ENCODE measurements around the gene SUGT1.

The SUGT1 gene

DNA sequence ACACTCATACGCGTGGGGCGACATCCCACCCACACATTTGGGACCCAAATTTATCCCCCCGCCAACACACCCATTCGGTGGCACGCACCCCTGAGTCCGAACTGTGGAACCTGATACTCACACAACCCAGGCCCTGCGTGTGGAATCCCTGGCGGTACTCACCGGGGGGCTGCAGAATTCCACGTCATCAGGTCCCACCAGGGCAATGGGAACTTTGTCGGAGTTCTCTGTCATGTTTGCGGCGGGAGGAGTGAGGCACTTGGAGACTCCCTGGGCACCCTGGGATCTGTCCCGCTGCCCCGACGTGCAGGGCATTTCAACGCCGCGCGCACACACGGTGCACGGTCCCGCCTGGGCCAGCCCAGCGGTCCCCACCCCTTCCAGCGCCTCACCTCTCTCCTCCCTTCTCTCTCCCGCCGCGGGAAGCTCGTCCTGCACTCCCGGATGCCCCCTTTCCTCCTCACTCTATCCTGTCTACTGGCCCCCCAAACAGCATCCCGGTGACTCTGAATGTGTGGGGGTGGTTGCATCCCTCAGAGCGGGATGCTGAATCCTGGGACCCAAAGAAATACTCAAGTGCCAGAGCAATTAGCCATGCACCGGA lies 86.9 kb downstream of the SUGT1 start, which contains the start of gene CNMD:
Gene CNMD, minus strand, starts transcription at position 353 of the 604 bp plus-strand sequence. Its CDS starts 119 bp downstream, at position 234.
- no peak for DNase-seq

DNA sequence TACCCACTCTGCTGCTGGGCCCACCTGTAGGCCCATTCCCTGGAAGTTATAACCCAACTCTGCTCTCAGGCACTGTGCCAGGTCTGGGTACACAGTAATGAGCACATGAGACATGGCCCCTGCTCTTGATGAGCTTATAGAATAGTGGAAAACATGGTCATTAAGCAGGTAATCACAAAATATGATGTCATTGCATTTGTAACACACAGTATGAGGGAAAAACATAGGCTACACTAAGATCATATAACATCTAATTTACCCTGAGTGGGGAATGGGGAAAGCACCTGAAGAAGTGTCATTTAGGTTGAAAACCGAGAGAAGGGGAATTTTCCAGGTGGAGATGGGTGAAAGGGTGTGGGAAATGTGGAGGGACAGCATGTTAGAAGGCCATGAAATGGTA lies 90.9 kb downstream of the SUGT1 start:
- peak; percentile 46 for DNase-seq

- DNase-seq, result no peak
Measured at GRCh38 chr13:52743988-52744387, 91.4 kb downstream of the SUGT1 start.

DNA sequence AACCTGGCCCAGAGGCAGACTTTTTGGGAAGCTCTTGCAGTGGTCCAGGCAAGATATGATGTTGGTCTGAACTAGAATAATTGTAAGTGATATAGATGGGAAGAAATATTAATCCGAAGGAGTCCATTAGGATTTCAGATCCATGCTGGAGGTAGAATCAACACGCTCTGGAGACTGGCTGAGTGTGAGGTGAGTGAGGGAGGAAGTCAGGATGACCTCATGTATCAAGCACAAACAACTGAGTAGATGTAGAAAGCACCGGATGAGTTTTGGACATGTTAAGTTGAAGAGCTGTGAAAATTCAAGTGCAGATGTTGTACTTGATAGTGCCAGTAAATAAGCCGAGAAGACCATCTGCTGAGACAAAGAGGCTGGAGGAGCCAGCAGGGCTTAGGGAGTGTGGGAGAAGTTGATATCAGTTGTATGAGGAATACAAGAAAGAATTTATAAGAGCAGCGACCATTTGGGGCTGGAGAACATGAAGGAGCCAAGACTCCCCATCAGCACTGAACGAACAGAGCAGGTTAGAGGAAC lies 92.3 kb downstream of the SUGT1 start:
- no peak for DNase-seq

- DNase-seq, result no peak
Measured at GRCh38 chr13:52746141-52746540, 93.5 kb downstream of the SUGT1 start.

DNA sequence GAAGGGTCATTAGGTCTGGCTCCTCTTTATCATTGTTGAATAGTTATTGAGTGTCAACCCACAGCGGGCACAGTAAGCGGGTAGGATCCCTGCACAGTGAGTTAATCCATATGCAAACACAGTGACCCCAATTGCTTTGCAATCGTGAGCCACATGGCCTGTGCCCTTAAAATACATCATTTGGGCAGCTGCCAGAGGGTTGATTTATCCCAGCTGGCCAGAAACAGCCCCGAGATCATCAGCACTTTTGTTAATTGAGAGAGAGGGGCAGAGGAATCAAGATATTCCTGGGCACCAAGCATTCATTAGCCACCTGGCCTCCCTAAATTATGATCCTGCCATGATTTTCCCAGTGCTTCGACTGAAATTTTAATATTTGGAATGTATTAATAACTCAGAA lies 96.8 kb downstream of the SUGT1 start:
- DNase-seq, result peak; percentile 60

Data from NCI-H748 treated with DMSO at 0.1 percent for 48 hours (cell line).